ENCODE results near the gene HDGFL1.

DNA sequence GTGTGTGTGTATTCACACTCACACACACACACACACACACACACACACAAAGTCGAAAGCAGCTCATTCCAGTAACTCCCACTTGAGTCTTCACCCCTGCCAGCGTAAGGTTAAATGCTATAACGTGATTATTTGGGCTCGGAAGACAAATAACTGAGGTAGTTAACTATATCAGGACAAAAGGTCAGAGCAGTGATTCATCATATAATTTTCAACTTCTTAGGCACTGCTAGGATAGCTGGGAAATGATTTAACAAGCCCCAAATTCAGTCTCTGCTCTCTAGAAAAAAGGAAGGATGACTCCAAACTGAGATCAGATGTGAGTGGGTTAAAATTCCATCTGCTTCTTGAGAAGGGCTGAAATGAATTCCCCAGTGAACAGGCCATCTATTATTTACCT is 30.7 kb downstream of the HDGFL1 start:
- TF ChIP-seq, protein P1, sequence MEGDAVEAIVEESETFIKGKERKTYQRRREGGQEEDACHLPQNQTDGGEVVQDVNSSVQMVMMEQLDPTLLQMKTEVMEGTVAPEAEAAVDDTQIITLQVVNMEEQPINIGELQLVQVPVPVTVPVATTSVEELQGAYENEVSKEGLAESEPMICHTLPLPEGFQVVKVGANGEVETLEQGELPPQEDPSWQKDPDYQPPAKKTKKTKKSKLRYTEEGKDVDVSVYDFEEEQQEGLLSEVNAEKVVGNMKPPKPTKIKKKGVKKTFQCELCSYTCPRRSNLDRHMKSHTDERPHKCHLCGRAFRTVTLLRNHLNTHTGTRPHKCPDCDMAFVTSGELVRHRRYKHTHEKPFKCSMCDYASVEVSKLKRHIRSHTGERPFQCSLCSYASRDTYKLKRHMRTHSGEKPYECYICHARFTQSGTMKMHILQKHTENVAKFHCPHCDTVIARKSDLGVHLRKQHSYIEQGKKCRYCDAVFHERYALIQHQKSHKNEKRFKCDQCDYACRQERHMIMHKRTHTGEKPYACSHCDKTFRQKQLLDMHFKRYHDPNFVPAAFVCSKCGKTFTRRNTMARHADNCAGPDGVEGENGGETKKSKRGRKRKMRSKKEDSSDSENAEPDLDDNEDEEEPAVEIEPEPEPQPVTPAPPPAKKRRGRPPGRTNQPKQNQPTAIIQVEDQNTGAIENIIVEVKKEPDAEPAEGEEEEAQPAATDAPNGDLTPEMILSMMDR (conservative IDR thresholded peaks at IDR 0.05; ENCODE audit: low read depth, low read length), result no peak
- no peak for TF ChIP-seq EZH2 (IDR thresholded peaks at IDR 0.05; ENCODE audit: low read length, unreplicated experiment)
- no peak for TF ChIP-seq EZH2phosphoT487 (IDR thresholded peaks at IDR 0.05; ENCODE audit: borderline replicate concordance, low read length)
